Effector memory CD4-positive, alpha-beta T cell (primary cell): ENCODE data around the gene UPF1.

Experiments used
- DNase-seq, 3 donors: peaks; one replicate each; pipeline ENCODE4 v3.0.0-alpha.2; 2020
- H3K27ac ChIP-seq: 2 replicates; pipeline ENCODE4 v1.7.0; 2013; ENCODE audit warnings: mild to moderate bottlenecking, low read length, moderate library complexity; ENCODE audit not compliant: insufficient read depth, poor library complexity, severe bottlenecking
- H3K27me3 ChIP-seq: replicated peaks from 2 replicates; pipeline ENCODE4 v1.7.0; 2013; ENCODE audit warnings: mild to moderate bottlenecking, low read length; ENCODE audit not compliant: insufficient read depth, control insufficient read depth, poor library complexity, severe bottlenecking
- H3K36me3 ChIP-seq: 2 replicates; pipeline ENCODE4 v1.7.0; 2013; ENCODE audit warnings: mild to moderate bottlenecking, low read length, moderate library complexity; ENCODE audit not compliant: control insufficient read depth, insufficient read depth
- H3K4me1 ChIP-seq: 2 replicates; pipeline ENCODE4 v1.7.0; 2013; ENCODE audit warnings: low read length, mild to moderate bottlenecking; ENCODE audit not compliant: control insufficient read depth, insufficient read depth, poor library complexity, severe bottlenecking
- H3K4me3 ChIP-seq: 2 replicates; pipeline ENCODE4 v1.7.0; 2013; ENCODE audit warnings: low read length, low read depth, mild to moderate bottlenecking; ENCODE audit not compliant: insufficient read depth, poor library complexity, severe bottlenecking
- H3K9me3 ChIP-seq: 2 replicates; pipeline ENCODE4 v1.7.0; 2013; ENCODE audit warnings: mild to moderate bottlenecking, low read length, moderate library complexity; ENCODE audit not compliant: control insufficient read depth
- total RNA-seq, 3 donors: gene quantifications; one replicate each; lab custom pipeline; 2026; lab: John Stamatoyannopoulos, UW

UPF1 gene
- 189 to 196 (median 194) reads per million in 3 donors for total RNA-seq

DNA sequence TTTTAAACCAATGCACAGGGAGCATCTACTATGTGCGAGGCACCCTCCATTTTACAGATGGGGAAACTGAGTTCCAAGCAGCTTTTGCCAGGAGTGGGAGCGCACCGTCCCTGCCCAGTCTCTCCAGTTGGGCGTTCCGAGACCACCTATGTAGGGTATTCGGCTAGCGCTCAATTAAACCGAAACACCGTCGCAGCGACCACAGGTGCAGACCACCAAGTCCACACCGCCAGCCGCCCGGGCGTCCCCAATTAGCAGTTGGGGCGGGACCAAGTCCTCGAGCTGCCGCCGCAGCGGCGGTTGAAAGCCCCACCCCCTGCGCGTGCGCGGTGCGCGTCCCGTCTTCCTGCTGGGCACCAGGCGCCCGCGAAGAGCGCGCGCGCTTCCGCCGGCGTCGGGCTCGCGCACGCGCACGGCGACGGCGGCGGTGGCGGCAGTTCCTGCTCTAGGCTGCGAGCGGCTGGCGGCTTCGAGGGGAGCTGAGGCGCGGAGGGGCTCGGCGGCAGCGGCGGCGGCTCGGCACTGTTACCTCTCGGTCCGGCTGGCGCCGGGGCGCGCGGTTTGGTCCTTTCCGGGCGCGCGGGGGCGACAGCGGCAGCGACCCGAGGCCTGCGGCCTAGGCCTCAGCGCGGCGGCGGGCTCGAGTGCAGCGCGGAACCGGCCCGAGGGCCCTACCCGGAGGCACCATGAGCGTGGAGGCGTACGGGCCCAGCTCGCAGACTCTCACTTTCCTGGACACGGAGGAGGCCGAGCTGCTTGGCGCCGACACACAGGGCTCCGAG, at the start of gene UPF1:
Gene UPF1 (plus strand): TSS at position 436 of the 782 bp plus-strand sequence. CDS start 251 bp downstream, at position 687.
- Histone ChIP-seq H3K27ac (peak within 1 kb of the TSS; percentile 87), H3K27me3 (no peaks in the 10 kb centered on the region), H3K4me3 (peak within 1 kb of the TSS; percentile 67), H3K36me3 (peaks cover 4% of the 10 kb centered on the region), H3K9me3 (no peaks in the 10 kb centered on the region), H3K4me1 (peaks cover 32% of the 10 kb centered on the region)
- DNase-seq, result peak; percentile 88 to 94 (median 93)

DNA sequence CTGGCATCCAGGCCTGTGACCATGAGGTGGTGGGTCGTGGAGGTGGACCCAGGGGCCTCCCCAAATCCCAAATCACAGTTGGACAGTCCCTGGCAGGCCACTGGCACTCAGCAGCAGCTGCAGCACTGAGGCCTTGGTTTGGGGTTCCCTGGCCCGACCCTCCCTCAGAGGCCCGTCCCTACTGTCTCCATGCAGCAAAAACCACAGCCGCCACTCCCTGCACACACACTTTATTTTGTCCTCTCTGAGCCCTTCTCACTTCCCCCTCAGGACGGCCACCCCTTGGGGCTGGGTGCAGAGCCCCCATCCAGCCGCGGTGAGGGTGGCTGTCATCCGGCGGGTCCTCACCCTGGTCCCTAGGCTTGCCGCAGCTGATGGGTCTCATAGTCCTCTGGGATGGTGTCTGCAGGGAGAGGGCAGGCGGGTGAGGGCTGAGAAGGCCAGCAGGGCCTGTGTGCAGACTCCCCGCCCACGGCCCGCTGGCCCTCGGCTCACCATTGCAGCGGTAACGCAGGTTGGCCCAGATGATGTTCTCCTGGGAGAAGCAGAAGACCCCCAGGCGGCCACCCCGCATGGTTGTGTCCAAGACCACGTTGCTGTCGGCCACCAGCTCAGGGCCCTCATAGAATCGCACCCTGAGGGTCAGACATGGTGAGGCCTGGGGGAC, 49.1 kb upstream of the UPF1 start:
- Histone ChIP-seq H3K27ac (no peak overlapping the region), H3K27me3 (peaks cover 12% of the 10 kb centered on the region), H3K4me3 (no peak overlapping the region), H3K36me3 (no peaks in the 10 kb centered on the region), H3K4me1 (peaks cover 5% of the 10 kb centered on the region), H3K9me3 (no peaks in the 10 kb centered on the region)
- DNase-seq, result no peak

DNA sequence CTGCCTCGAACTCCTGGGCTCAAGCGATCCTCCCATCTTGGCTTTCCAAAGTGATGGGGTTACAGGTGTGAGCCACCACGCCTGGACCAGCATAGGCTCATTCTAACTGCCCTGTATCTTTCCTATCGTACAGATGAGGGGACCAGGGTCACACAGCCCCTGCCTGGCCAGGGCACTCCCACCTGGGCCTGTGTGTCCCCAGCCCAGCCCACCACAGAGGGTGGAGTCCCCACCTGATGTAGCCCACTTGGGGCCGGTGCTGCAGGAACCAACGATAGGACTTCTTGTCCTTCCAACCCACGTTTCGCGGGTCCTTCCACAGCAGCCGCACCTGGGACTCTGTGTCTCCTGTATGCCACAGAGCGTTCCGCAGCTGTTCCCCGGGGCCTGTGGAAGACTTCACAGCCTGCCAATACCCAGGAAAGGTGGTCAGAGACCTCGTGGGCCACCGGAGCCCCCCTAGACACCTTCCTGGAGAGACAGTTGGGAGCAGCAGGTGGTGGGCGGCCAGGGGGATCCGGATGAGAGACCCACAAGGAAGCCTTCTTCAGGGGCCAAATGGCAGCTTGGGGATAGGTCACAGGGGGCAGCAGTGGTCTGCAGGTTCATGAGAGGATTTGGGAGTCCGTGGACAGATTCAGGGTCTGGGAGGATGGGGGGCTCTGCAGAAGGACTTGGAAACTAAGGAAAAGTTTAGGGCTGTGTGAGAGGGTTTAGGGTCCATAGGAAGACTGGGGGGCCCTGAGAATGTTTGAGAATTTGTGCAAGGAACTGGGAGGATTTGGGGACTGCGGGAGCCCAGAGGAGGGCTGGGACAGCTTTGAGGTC, 47.6 kb upstream of the UPF1 start:
- Histone ChIP-seq H3K27ac (no peak overlapping the region), H3K27me3 (peaks cover 24% of the 10 kb centered on the region), H3K9me3 (no peaks in the 10 kb centered on the region), H3K4me1 (peaks cover 15% of the 10 kb centered on the region), H3K36me3 (no peaks in the 10 kb centered on the region), H3K4me3 (no peak overlapping the region)
- DNase-seq, result no peak

DNA sequence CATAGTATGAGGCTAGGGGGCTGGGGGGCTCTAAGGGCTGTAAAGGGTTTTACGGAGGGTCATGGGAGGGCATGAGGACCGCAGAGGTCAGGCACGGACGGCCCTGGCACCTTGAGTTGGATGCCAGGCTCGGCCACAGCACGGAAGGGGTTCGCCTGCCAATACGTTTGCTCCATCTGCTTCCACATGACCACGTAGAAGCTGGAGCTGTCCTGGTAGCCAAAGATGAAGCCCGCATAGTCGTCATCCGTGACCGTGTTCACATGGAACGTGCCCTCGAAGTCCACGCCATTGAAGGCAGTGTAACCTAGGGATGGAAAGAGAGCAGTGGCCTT, 47.0 kb upstream of the UPF1 start:
- peaks cover 21% of the 10 kb centered on the region for H3K4me1 ChIP-seq
- H3K27ac ChIP-seq, result no peak overlapping the region
- DNase-seq, result no peak
- no peaks in the 10 kb centered on the region for H3K36me3 ChIP-seq
- H3K4me3 ChIP-seq, result no peak overlapping the region
- no peaks in the 10 kb centered on the region for H3K9me3 ChIP-seq
- H3K27me3 ChIP-seq, result peaks cover 30% of the 10 kb centered on the region

DNA sequence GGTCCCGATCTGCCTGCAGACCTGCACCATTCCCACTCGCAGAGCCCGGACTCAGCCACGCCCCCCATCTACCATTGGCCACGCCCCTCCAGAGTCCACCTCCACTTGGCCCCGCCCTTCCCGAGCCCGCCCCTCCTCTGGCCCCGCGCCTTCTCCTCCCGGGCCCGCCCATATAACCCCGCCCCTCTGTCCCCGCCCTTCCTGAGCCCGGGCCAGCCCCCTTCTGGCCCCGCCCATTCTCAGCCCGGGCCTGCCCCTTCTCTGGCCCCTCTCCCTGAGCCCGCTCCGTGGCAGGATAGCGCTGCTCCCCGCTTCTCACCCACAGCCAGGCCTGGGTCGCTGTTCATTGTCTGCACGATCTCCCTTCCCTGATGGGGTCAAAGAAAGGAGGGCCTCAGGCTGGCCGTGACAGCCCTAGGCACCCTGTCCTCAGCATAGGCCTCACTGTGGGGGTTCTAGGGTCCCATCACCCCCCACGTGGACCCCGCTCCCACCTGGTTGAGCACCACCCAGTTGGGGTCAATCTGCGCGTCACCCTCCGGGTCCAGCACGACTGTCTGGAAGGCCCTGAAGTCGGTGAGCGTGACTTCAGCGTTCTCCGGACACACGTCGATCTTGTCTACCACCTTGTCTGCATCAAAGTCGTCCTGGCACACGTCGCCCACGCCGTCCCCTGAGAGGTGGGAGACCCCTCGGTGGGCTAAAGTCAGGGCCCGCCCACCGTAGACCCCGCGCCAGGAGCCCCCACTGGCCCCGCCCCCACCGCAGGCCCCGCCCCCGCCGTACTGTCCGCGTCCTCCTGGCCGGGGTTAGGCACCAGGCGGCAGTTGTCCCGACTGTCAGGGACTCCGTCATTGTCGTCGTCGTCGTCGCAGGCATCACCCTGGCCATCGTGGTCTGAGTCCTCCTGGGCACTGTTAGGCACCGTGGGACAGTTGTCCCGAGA, 46.3 kb upstream of the UPF1 start:
- H3K36me3 ChIP-seq, result no peaks in the 10 kb centered on the region
- peak; percentile 34 to 67 (median 57) for DNase-seq
- H3K4me1 ChIP-seq, result peaks cover 28% of the 10 kb centered on the region
- H3K9me3 ChIP-seq, result no peaks in the 10 kb centered on the region
- H3K4me3 ChIP-seq, result no peak overlapping the region
- no peak overlapping the region for H3K27ac ChIP-seq
- peaks cover 36% of the 10 kb centered on the region for H3K27me3 ChIP-seq

DNA sequence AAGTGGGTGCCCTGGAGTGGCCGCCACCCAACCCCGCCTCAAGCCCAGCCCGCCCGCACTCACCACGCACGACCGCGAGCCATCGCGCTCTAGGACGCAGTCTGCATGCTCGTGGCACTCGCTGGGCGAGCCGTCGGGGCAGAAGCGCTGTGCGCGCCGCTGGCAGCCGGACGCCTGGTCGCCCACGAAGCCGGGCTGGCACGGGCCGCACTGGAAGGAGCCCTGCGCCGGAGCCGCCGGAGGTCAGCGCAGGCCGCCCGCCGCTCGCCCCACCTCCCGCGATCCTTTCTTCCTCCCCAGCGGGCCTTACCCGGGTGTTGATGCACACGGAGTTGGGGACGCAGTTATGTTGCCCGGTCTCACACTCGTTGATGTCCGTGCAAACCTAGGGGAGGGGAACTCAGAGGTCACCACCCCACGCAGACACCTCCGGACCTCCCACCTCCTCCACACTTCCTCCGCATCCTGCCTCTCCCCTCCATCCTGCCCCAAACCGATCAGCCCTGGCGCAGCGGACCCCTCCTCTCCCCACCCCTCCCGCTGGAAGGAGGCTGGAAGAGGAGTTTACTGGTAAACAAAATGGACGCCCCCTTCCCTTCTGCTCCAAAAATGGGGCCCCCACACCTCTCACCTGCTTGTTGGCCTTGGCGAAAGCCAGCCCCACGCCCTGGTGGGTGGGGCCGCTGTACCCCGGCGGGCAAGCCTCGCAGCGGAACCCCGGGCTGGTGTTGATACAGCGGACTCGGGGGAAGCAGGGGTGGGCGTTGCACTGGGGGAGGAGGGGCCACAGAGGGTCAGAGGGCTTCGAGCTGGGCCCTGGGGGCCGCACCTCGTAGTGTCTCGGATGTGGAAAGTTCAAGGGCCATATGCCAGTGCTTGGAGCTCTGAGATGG, 43.0 kb upstream of the UPF1 start:
- H3K9me3 ChIP-seq, result no peaks in the 10 kb centered on the region
- H3K27me3 ChIP-seq, result peaks cover 54% of the 10 kb centered on the region
- no peak for DNase-seq
- H3K4me1 ChIP-seq, result peaks cover 36% of the 10 kb centered on the region
- H3K4me3 ChIP-seq, result peak overlapping the region; percentile 29
- H3K36me3 ChIP-seq, result no peaks in the 10 kb centered on the region
- no peak overlapping the region for H3K27ac ChIP-seq

DNA sequence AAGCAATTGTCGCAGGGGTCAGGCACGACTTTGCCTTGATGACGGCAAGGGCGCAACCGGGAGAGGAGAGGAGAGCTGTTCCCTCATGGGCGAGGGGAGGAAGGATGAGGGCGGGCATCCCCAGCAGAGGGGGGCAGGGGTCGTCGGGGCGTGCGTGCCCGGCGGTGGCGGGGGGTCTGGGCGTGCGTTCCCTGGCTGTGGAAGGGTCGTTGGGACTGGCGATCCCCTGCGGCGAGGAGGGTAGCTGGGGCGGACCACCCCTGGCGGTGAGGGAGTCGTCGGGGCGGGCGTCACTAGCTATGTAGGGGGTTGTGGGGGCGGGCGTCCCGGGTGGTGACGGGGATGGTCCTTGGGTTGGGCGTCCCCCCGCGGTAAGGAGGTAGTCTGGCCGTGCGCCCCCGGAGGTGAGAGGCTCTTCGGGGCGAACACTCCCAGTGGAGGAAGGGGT, 42.3 kb upstream of the UPF1 start:
- no peak for DNase-seq
- Histone ChIP-seq H3K4me3 (peak overlapping the region; percentile 29), H3K9me3 (no peaks in the 10 kb centered on the region), H3K27ac (no peak overlapping the region), H3K36me3 (no peaks in the 10 kb centered on the region), H3K4me1 (peaks cover 36% of the 10 kb centered on the region), H3K27me3 (peaks cover 54% of the 10 kb centered on the region)

DNA sequence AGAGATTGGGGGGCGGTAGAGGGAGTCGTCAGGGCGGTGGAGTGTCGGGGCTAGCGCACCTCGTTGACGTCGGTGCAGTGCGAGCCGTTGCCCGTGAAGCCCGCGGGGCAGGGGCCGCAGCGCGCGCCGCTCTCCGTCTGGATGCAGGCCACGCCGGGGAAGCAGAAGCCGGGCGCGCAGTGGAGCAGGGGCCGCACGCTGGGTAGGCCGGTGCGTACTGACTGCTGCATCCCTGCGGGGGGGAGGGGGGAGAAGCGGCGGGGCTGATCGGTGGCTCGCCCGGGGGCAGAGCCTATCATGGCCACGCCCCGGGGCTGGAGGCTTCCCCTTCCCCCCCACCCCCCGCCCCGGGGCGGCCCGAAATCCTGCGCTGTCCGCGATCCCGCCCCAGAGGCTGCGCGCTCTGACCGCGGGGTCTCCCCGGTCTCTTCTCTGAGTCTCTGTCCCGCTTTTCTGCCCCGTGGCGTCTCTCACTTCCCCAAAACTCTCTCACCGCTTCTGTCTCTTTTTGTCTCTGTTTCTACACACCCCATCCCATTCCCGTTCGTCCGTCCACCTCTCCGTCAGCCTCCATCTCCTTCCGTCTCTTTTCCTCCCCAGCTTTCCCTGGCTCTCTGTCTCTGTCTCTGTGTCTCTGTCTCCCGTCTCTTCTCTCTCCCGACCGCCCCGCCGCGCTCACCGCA, 41.7 kb upstream of the UPF1 start:
- Histone ChIP-seq H3K9me3 (no peaks in the 10 kb centered on the region), H3K4me1 (peaks cover 32% of the 10 kb centered on the region), H3K4me3 (peak overlapping the region; percentile 29), H3K36me3 (no peaks in the 10 kb centered on the region), H3K27ac (no peak overlapping the region), H3K27me3 (peaks cover 54% of the 10 kb centered on the region)
- no peak for DNase-seq
